Esophagus squamous epithelium (tissue), 4 donors: ENCODE results near the gene PDZD7.
A peak's percentile ranks its signal among the peaks of the same experiment; 100 is the strongest.

Source experiments
- POLR2A ChIP-seq, 4 donors: fragments of 450-650 bp; IDR thresholded peaks; one replicate each; pipeline ENCODE4 v1.6.1; 2017; ENCODE audit warnings: antibody characterized with exemption in 4 of 4, mild to moderate bottlenecking in 4 of 4, moderate library complexity in 3 of 4
- TF ChIP-seq, protein P1 (sequence below), 6 experiments: fragments of 450-650 bp in 4 of 6; fragments of 200-600 bp in 2 of 6; sonication (generic) in 2 of 6; IDR thresholded peaks; one replicate each; pipeline ENCODE4 v1.5.1; 2016 to 2019; ENCODE audit warnings: antibody characterized with exemption in 6 of 6, mild to moderate bottlenecking in 4 of 6, moderate library complexity in 4 of 6

DNA sequence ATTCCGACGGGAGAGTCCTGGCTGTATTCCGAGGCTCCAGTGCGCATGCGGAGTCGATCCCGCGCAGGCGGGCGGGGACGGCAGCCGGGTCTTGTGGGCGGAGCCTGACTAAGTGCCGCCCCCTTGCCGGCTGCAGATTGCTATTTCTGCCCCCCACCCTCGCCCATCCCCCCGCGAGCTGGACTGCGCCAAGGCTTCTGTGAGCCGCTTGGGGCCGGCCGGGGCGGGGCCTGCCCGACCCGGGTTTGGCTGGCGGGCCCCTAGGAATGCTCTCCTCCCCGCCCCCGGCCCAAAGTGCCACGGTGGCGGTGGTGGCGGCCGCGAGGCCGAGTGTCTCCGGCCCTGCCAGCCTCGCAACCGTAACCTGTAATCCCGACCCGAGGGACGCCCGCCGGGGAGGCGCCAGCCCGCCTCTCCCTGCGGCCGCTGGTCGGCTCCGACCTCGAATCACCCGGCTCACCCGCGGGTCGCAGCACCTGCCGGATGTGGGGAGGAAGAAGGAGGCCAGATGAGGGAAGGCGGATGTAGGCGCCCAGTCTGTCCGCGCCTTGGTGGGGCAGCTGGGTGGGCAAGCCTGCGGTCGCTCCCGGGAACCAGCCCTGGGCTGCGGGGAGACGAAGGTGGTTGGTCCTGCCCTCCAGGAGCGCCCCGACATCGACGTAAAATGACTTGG is 30.2 kb upstream of the PDZD7 start:
- TF ChIP-seq, protein P1, sequence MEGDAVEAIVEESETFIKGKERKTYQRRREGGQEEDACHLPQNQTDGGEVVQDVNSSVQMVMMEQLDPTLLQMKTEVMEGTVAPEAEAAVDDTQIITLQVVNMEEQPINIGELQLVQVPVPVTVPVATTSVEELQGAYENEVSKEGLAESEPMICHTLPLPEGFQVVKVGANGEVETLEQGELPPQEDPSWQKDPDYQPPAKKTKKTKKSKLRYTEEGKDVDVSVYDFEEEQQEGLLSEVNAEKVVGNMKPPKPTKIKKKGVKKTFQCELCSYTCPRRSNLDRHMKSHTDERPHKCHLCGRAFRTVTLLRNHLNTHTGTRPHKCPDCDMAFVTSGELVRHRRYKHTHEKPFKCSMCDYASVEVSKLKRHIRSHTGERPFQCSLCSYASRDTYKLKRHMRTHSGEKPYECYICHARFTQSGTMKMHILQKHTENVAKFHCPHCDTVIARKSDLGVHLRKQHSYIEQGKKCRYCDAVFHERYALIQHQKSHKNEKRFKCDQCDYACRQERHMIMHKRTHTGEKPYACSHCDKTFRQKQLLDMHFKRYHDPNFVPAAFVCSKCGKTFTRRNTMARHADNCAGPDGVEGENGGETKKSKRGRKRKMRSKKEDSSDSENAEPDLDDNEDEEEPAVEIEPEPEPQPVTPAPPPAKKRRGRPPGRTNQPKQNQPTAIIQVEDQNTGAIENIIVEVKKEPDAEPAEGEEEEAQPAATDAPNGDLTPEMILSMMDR (IDR thresholded peaks at IDR 0.05) = peak in 1 of 6 experiments; percentile 5
- TF ChIP-seq POLR2A (IDR thresholded peaks at IDR 0.05) = peak in 2 of 4 donors; percentile 18 to 37
